ENCODE measurements around the gene LPP.

DNA sequence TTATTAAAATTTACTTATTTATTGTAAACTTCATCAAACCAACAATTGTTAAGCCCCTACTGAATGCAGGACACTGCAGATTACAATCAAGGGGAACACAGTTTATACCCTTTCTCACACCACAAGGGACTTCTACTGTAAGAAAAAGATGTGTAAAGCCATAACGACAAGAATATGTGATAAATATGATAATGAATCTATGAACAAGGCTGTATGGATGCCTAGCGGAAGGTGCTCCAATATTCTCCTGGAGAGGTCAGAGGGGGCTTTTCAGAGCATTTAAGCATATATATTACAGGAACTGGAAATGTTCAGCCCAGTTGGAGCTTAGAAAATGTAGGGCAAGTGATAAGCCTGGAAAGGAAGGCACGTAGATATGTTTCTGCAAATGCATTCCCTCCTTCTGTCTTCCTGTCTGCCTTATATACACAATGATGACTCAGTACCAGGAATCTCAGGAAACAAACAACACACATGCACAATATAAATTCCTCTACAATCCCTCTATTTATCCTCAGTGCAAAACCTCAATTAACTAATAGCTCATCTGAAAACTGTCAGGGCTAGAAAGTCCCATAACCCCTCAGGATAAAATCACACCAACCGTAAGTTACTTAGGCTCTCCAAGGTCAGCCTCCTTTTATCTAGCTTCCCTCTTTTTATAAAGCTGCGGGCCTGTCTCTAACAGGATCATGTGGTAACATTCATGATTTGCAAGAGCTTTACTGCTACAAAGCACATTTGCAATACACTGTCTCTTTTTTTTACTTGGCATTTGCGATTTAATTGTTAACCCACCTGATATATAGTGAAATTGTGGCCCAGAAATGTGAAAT, 393.1 kb downstream of the LPP start:
- TF ChIP-seq, protein P1, sequence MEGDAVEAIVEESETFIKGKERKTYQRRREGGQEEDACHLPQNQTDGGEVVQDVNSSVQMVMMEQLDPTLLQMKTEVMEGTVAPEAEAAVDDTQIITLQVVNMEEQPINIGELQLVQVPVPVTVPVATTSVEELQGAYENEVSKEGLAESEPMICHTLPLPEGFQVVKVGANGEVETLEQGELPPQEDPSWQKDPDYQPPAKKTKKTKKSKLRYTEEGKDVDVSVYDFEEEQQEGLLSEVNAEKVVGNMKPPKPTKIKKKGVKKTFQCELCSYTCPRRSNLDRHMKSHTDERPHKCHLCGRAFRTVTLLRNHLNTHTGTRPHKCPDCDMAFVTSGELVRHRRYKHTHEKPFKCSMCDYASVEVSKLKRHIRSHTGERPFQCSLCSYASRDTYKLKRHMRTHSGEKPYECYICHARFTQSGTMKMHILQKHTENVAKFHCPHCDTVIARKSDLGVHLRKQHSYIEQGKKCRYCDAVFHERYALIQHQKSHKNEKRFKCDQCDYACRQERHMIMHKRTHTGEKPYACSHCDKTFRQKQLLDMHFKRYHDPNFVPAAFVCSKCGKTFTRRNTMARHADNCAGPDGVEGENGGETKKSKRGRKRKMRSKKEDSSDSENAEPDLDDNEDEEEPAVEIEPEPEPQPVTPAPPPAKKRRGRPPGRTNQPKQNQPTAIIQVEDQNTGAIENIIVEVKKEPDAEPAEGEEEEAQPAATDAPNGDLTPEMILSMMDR (IDR thresholded peaks at IDR 0.05) = no peak
- TF ChIP-seq POLR2A (IDR thresholded peaks at IDR 0.05) = no peak

All from Peyer's patch (tissue), 4 donors.